ENCODE measurements around the gene CDPF1. TPM values are rescaled to one million over a fixed set of nuclear protein-coding genes. Genes with fewer than 3 reads are reported as not detected.

The CDPF1 gene
- total and polyA plus RNA-seq, 2 of the 13 experiments (the other 11 are each of a cell fraction or from before 2014, with no cell fraction given), result 5.2 to 8.1 TPM

DNA sequence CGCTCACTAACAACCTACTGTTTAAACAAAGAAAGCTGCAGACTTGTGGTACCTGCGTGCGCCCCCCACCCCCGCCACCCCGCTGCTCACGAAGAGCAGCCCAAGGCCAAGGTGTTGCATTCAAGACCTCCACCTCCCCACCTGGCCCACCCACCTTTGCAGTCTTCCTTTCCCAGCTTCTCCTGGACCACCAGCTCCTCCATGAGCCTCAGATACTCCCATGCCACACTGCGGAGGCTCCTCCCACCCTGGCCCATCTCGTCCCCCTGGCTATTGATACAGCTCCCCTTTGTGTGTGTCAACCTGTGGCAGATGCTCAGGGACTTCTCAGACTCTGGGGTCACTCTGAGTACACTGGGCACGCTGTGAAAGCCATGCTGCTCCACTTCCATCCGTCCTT, 3.9 kb downstream of the CDPF1 start (continued):
- TF ChIP-seq, protein P1, sequence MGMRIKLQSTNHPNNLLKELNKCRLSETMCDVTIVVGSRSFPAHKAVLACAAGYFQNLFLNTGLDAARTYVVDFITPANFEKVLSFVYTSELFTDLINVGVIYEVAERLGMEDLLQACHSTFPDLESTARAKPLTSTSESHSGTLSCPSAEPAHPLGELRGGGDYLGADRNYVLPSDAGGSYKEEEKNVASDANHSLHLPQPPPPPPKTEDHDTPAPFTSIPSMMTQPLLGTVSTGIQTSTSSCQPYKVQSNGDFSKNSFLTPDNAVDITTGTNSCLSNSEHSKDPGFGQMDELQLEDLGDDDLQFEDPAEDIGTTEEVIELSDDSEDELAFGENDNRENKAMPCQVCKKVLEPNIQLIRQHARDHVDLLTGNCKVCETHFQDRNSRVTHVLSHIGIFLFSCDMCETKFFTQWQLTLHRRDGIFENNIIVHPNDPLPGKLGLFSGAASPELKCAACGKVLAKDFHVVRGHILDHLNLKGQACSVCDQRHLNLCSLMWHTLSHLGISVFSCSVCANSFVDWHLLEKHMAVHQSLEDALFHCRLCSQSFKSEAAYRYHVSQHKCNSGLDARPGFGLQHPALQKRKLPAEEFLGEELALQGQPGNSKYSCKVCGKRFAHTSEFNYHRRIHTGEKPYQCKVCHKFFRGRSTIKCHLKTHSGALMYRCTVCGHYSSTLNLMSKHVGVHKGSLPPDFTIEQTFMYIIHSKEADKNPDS (CRISPR knock-in tag; IDR thresholded peaks at IDR 0.05), result no peak
- TF ChIP-seq FIP1L1 (IDR thresholded peaks at IDR 0.05; ENCODE audit: borderline replicate concordance, insufficient read depth, low read depth, low read length) (no peak), ZBTB38 (CRISPR knock-in tag; IDR thresholded peaks at IDR 0.05) (no peak), ZNF577 (CRISPR knock-in tag; IDR thresholded peaks at IDR 0.05; ENCODE audit: borderline replicate concordance, low read depth) (no peak)

- peaks cover 3% of the 10 kb centered on the region in 2 experiments; a peak in 2 of 5 replicates for H3K36me3 ChIP-seq (replicated peaks in 1 of 2; ENCODE audit: control insufficient read depth in 1 of 2, insufficient read depth in 2 of 2, low read length in 2 of 2)
- peaks cover 24% of the 10 kb centered on the region for H3K4me1 ChIP-seq (ENCODE audit: insufficient read depth, low read length)
- 93% methylated on average over 8 of the region's 16 CpGs for WGBS (ENCODE audit: low lambda C conversion rate)
- no peak overlapping the region for H2AFZ ChIP-seq (ENCODE audit: low read length)
- no peaks in the 10 kb centered on the region for H4K20me1 ChIP-seq (ENCODE audit: insufficient read depth, low read length)
- no peaks in the 10 kb centered on the region for H3K27me3 ChIP-seq (ENCODE audit: control insufficient read depth in 1 of 2, insufficient read depth in 2 of 2, low read length in 2 of 2)
- ChIA-PET POLR2A (interaction anchor here (1.3 kb wide), 1 partner anchor 22 kb away, joined by 6 read pairs; the partner anchor contains the start of gene TTC38), CTCF (ENCODE audit: low intra/inter-chr PET ratio, low total read pairs) (no interaction called here)
- no peaks in the 10 kb centered on the region for H3K79me2 ChIP-seq (ENCODE audit: insufficient read depth, low read length)
- H3K9ac ChIP-seq (ENCODE audit: insufficient read depth, low read depth, low read length), result no peak overlapping the region
- H3K4me3 ChIP-seq (replicated peaks in 1 of 3; ENCODE audit: insufficient read depth in 1 of 3, low read depth in 2 of 3, low read length in 3 of 3), result no peak overlapping the region
- ATAC-seq, result no peak
- BruUV-seq (replicated peaks), result no TSS peak
- intact Hi-C loops (cut with micrococcal nuclease; ENCODE audit: unreplicated experiment) (no loop called here), in situ Hi-C loops (cut with HindIII; ENCODE audit: extremely low pct_ligation_motif_present, low pct_unique_long_range_greater_than_20kb) (no loop called here)
- FAIRE-seq, result no peak
- TF ChIP-seq PAXIP1 (CRISPR knock-in tag; conservative IDR thresholded peaks at IDR 0.05) (no peak), CREB1 (IDR thresholded peaks at IDR 0.05) (no peak), CREB1 (CRISPR knock-in tag; IDR thresholded peaks at IDR 0.05) (no peak), KAT2B (IDR thresholded peaks at IDR 0.05; ENCODE audit: borderline replicate concordance, low read depth, low read length) (no peak), ZNF562 (CRISPR knock-in tag; IDR thresholded peaks at IDR 0.05; ENCODE audit: borderline replicate concordance) (no peak), FOXM1 (CRISPR knock-in tag; IDR thresholded peaks at IDR 0.05) (no peak), ZNF878 (CRISPR knock-in tag; IDR thresholded peaks at IDR 0.05) (no peak), ZNF891 (CRISPR knock-in tag; IDR thresholded peaks at IDR 0.05) (no peak), EEA1 (CRISPR knock-in tag; IDR thresholded peaks at IDR 0.05; ENCODE audit: borderline replicate concordance) (no peak), ZNF350 (CRISPR knock-in tag; IDR thresholded peaks at IDR 0.05; ENCODE audit: borderline replicate concordance, low read depth) (no peak)
- DNase-seq (ENCODE audit: low spot score), result no peak
- no peak overlapping the region for H3K27ac ChIP-seq (ENCODE audit: extremely low read length, insufficient read depth, low read length)
- no peaks in the 10 kb centered on the region for H3K9me3 ChIP-seq (ENCODE audit: low read length)
- H3K4me2 ChIP-seq (ENCODE audit: low read depth, low read length), result no peak overlapping the region
Observed at GRCh38 chr22:46245511-46245910, 4.6 kb downstream of the CDPF1 start.

All from HepG2 (cell line).